HG03565 (cell line): ENCODE data around the gene CDIP1.

Source experiments
- ATAC-seq: cut with Tn5 transposase; IDR thresholded peaks from one replicate; pipeline ENCODE4 v1.9.1; 2021; ENCODE audit warnings: mild to moderate bottlenecking, moderate library complexity; ENCODE audit not compliant: unreplicated experiment

CDIP1 gene

DNA sequence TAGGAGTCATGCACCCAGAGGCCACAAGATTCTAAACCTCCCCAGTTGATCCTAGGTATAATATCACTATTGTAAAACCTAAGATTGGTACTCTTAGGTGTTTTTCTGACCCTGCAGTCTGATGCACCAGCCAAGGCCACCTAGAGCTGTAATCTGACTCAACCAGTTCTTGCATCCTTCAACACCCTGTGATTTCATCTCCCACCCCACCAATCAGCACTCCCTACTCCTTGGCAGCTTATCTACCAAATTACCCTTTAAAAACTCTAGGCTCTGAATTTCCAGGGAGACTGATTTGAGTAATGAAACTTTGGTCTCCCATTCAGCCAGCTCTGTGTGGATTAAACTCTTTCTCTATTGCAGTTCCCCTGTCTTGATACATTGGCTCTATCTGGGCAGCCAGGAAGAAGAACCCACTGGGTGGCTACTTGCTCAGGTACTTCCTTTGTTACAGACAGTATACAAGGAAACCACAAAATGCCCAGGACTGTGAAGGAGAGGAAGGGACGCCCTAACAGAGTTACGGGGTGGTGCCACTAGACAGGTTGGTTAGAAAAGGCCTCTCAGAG lies 1.2 kb upstream of the CDIP1 start:
- no peak for ATAC-seq

DNA sequence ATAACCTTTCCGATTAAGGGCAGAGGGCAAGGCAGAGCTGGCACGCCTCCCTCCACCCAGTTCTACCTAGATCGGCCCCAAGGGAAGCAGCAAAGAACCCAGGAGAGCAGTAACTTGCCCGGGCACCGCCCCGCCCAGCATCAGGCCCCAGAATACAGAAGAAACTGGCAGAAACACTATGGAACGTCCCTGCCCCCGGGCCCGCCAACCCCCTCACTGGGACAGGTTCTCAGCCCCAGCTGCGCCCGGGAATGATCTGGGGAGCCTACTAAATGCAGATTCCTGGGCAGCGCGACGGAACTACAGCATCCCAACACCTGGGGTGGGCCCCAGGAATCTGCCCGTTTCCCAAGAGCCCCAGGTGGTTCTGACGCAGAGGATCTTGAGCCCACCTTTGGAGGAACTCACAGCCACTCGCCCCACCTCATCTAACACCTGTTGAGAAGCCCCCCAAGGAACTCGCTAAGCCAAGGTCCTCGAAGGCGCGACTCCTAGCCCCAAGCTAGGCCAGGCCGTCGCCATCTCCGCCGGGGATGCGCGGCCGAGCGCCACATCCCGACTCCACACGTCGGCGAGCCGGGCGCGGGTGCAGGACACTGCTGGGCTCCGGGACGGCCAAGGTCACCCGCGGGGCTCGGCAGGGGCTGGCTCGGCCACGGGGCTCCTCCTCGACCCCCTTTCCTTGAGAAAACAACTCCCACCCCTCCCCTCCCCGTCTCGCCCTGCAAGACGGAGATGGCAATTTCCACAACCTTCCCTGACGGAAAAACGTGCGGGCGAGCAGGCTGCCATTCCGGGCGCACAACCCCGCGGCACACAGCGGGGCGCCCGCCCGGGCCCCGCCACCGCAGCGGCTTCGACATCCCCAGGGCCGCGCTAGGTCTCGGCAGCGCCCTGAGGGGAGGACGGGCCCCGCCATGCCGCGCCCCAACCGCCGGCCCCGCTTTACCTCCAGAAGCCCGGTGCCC lies 913 bp downstream of the CDIP1 start:
- no peak for ATAC-seq

- ATAC-seq, result no peak
Observed at GRCh38 chr16:4536391-4537106, 2.0 kb downstream of the CDIP1 start.

DNA sequence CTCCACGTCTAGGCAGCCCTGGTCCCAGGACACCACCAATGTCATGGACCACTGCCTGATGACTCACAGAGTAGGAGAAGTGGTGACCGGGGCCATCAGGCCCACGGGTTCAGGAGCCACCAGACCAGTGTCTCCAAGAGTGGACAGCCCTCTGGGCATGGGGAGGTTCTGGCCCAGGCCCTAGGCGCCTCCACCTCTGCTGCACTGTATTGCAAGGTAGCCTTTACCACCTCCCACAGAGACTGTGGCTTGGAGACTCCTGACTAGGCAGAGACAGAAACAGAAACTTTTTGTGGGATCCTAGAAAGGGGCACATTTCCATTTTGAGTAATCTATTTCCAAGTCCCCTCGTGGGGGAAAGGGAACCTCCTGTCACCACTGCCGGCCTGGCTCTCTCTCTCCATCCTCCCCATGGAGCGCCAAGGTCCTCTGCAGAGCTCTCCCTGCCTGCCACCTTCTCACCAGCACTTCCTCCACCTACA lies 2.9 kb downstream of the CDIP1 start:
- ATAC-seq, result no peak

- no peak for ATAC-seq
Observed at GRCh38 chr16:4534151-4534790, 4.3 kb downstream of the CDIP1 start.

- no peak for ATAC-seq
Observed at GRCh38 chr16:4533490-4533889, 5.1 kb downstream of the CDIP1 start.

DNA sequence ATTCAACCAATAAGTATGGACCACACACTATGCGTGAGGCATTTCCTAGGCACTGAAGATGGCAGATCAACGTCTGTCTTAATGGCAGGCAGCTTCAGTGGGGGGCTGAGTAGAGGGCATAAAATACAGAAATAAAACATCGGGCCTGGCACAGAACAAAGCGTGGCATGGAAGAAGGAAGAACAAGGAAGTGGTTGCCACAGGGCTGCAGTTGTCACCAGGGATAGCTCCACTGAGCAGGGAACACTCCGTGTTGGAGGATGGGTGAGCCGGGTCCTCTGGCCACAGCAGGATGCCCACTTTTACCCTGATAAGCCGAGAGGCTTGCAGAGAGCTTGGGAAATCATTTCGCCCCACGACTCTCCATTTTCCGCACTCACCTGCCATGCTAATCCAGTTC lies 6.3 kb downstream of the CDIP1 start:
- ATAC-seq, result no peak

- no peak for ATAC-seq
Observed at GRCh38 chr16:4531811-4532210, 6.8 kb downstream of the CDIP1 start.

DNA sequence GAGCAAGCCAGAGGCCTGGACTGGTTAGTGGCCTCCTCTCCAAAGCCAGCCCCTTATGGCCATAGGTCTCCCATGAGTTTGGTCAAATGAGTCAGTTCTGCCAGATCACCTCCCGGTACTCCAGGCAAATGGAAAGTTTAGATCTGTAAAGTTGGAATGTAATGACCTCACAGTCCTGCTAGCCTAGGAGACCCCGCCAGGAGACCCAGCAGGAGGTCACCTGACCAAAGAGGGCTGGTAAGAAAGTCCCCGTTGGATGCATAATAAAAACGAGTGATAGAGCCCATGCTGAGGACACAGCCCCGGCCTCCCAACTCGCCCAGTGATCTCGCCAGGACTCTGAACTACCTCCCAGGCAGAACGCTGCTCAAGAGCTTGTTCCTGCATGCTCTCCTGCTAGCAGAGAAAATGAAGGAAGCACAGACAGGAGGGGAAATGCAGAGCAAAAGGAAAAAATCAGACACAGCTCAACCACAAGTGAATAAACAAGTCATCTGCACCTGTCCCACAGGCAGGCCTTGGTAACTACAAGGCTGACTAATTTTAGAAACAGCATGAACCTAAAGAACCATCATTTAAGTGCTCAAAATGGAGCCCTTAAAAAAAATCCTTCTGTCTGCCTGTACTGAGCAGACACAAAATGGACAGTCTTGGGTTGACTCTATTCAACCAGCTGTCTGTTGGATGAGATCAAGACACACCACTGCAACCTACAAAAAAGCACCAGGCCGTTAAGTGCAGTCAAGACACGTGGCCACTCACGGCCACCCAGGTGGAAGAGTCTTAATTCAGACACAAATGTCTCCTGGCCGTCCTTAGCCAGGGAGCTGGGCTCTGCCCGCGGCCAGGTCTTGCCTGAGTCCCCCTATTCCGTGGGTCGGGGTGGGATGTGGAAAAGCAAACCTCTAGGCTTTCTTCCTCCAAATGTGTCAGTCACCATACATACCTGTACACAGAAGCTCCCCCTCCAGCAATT lies 9.2 kb downstream of the CDIP1 start:
- ATAC-seq, result no peak

DNA sequence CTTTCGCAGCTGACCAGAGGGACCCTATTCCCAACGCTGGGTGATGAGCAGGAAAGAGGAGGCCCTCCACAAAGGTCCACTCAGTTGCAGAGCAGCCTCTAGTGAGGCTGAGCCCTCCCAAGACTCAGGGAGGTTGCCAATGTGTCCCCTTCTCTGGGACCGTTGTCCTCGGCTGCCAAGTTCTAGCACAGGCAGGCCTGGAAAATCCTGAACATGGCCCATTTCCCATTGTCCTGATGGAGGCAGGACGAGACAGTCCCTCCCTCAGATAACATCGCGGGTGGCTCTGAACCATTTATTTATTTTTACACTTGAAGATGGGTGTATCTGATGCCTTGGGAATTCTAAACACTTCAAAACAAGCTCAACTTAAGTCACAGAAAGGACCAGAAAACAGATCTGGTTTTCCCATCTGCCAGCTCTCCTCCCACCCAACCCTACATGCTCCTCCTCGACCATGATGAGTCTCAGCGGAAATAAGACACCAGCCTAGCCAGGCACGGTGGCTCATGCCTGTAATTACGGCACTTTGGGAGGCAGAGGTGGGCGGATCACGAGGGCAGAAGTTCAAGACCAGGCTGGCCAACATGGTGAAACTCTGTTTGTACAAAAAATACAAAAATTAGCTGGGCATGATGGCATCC lies 12.8 kb downstream of the CDIP1 start:
- ATAC-seq, result no peak

DNA sequence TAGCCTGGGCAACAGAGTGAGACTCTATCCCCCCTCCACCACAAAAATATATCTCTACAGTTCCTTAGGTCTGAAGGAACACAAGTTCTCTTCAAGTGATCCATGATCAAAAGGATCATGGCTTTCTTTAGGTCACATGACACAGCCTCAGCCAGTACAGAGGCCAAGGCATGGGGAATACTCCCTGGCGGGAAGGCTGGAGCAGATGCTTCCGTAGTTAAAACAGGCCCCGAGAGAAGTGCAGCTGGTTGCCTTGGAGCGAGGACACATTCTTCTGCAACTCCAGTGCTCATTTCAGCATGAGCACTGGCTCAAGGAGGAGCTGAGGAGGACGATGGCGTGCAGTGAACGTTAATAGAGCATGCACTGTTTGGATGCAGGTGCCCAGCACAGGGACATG lies 13.5 kb downstream of the CDIP1 start:
- ATAC-seq, result no peak

- no peak for ATAC-seq
Observed at GRCh38 chr16:4524571-4524970, 14.0 kb downstream of the CDIP1 start.

DNA sequence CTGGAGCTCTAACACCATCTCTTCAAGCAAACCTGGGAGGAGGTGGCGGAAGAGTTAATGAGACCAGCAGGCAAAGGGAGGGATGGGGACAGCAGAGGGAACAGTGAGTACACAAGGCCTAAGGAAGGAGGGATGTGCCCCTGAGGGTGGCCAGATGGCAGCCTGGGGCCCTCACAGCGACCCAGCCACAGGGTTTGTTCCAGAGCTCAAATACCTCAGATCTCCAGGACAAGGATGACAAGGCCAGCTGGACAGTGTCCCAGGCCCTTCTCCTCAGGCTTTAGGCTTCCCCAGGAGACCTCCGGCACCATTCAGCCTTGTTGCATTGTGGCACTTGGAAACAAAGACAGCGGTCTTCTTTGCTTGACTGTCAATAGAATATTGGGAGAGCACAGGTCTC lies 14.9 kb downstream of the CDIP1 start:
- ATAC-seq, result no peak

DNA sequence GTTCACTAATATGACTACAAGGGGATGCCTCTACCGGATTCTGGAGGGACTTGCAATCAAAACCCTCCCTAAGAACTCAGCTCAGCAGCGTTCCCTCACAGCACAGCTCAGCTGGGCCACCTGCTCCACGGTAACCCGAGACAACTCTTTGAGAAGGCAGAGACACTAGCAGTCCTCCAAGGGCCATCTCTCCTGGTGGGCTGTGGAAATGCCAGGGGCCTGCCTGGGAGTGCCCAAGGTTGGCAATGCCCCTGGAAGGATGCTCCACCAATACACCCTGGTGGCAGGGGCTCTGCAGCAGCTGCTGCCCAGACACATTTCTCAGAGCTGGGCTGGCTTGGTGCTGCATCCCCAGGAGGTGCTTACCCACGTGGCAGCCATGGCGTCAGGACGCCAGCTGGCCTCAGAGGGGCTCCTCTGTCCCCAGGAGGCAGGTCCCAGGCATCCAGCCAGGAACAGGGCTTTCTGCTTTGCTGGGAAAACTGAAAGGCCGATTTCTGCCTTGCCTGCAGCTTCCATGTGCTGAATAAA lies 16.5 kb downstream of the CDIP1 start:
- no peak for ATAC-seq

GRCh38 chr16:4520913-4521312 lies 17.7 kb downstream of the CDIP1 start:
- no peak for ATAC-seq

GRCh38 chr16:4519274-4520058 lies 19.1 kb downstream of the CDIP1 start:
- ATAC-seq, result no peak

DNA sequence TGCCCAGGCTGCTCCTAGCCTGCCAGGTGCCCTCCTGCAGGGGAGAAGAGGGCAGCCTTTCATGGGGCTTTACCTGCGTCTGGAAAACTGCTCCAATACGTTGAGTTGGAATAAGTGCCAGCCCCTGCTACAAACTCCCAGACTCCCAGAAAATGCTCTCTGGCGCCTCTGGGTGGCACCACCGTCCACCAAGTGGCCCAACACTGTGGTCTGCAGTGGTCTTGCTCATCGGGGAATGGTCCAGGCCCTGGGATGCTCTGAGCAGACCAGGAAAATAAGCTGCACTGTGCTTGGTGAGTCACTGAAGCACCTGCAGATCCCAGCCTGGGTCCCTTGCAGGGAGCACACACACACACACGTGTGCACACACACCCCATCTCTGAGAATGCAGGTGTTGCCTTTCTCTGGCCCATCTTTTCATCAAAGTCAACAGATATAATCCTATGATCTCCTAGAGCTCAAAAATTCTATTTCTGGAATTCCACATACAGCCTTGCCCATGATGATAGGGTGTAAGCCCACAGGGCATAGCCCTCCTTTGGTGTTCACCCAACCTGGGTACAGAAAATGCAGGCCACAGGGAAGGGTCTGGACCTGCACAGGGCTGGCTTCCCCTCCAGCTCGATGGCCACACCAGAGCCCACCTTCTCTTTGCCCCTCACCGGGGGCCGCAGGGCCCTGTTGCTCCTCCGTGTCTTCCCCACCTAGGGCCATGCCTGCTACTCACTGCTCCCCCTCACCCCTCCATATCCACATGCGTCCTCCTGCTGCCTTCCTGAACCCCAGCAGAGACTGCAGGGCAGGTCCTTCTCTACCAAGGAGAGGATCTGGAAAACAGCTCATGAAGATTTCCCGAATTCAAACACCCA lies 20.5 kb downstream of the CDIP1 start:
- no peak for ATAC-seq
